NCI-H187 treated with DMSO at 0.1 percent for 48 hours (cell line): ENCODE results near the gene MTOR.
"Not testable (repeated sequence)": the region's sequence is repeated elsewhere in the genome, so short reads cannot be mapped to it uniquely, and the experiment has no call there.

Experiments
- DNase-seq: peaks from one replicate; lab custom pipeline; 2025; lab: John Stamatoyannopoulos, UW

The MTOR gene

GRCh38 chr1:11180342-11180744 lies 82.0 kb downstream of the MTOR start:
- DNase-seq: no peak

GRCh38 chr1:11179749-11180148 lies 82.6 kb downstream of the MTOR start:
- not testable (repeated sequence) for DNase-seq

- DNase-seq: no peak
Observed at GRCh38 chr1:11179125-11179524, 83.2 kb downstream of the MTOR start.

GRCh38 chr1:11178021-11179015 lies 84.0 kb downstream of the MTOR start:
- no peak for DNase-seq

- no peak for DNase-seq
Observed at GRCh38 chr1:11176081-11176706, 86.2 kb downstream of the MTOR start.

- no peak for DNase-seq
Observed at GRCh38 chr1:11175461-11175860, 86.9 kb downstream of the MTOR start.

- DNase-seq: no peak
Observed at GRCh38 chr1:11174261-11174942, 87.9 kb downstream of the MTOR start.

- no peak for DNase-seq
Observed at GRCh38 chr1:11170102-11170501, 92.2 kb downstream of the MTOR start.

- DNase-seq: no peak
Observed at GRCh38 chr1:11169202-11169601, 93.1 kb downstream of the MTOR start.

- DNase-seq: no peak
Observed at GRCh38 chr1:11168731-11169130, 93.6 kb downstream of the MTOR start.

GRCh38 chr1:11166744-11167143 lies 95.6 kb downstream of the MTOR start:
- not testable (repeated sequence) for DNase-seq

- not testable (repeated sequence) for DNase-seq
Observed at GRCh38 chr1:11162752-11163151, 99.6 kb downstream of the MTOR start.

GRCh38 chr1:11158720-11159321 lies 103.5 kb downstream of the MTOR start:
- DNase-seq: no peak

GRCh38 chr1:11158291-11158690 lies 104.1 kb downstream of the MTOR start:
- DNase-seq: no peak

GRCh38 chr1:11157867-11158266 lies 104.5 kb downstream of the MTOR start:
- DNase-seq: no peak

GRCh38 chr1:11157394-11157793 lies 105.0 kb downstream of the MTOR start:
- no peak for DNase-seq

- DNase-seq: no peak
Observed at GRCh38 chr1:11156963-11157362, 105.4 kb downstream of the MTOR start.

GRCh38 chr1:11156441-11156840 lies 105.9 kb downstream of the MTOR start:
- DNase-seq: no peak

GRCh38 chr1:11153184-11153583 lies 109.2 kb downstream of the MTOR start:
- DNase-seq: no peak

- no peak for DNase-seq
Observed at GRCh38 chr1:11152755-11153154, 109.6 kb downstream of the MTOR start.

- DNase-seq: no peak
Observed at GRCh38 chr1:11151826-11152612, 110.3 kb downstream of the MTOR start.
